ENCODE measurements around the gene SACM1L. TPM values are rescaled to one million over a fixed set of nuclear protein-coding genes. Genes with fewer than 3 reads are reported as not detected.

The SACM1L gene
- total RNA-seq, 1 experiment from 2014 or later, result 79.6 TPM

- TF ChIP-seq ATF3 (CRISPR knock-in tag; conservative IDR thresholded peaks at IDR 0.05) (no peak), SMAD3 (CRISPR knock-in tag; IDR thresholded peaks at IDR 0.05; ENCODE audit: borderline replicate concordance) (no peak), NFATC4 (CRISPR knock-in tag; IDR thresholded peaks at IDR 0.05) (no peak), ZNF416 (CRISPR knock-in tag; IDR thresholded peaks at IDR 0.05) (no peak), CREM (CRISPR knock-in tag; IDR thresholded peaks at IDR 0.05) (no peak), ETV6 (CRISPR knock-in tag; IDR thresholded peaks at IDR 0.05) (no peak), PREB (CRISPR knock-in tag; IDR thresholded peaks at IDR 0.05; ENCODE audit: borderline replicate concordance) (no peak), SOX15 (CRISPR knock-in tag; IDR thresholded peaks at IDR 0.05) (no peak), KAT7 (CRISPR knock-in tag; IDR thresholded peaks at IDR 0.05; ENCODE audit: borderline replicate concordance) (no peak), JAZF1 (CRISPR knock-in tag; IDR thresholded peaks at IDR 0.05) (no peak)
- TF ChIP-seq, protein P1, sequence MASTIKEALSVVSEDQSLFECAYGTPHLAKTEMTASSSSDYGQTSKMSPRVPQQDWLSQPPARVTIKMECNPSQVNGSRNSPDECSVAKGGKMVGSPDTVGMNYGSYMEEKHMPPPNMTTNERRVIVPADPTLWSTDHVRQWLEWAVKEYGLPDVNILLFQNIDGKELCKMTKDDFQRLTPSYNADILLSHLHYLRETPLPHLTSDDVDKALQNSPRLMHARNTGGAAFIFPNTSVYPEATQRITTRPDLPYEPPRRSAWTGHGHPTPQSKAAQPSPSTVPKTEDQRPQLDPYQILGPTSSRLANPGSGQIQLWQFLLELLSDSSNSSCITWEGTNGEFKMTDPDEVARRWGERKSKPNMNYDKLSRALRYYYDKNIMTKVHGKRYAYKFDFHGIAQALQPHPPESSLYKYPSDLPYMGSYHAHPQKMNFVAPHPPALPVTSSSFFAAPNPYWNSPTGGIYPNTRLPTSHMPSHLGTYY (CRISPR knock-in tag; IDR thresholded peaks at IDR 0.05), result no peak
These were observed 12.2 kb upstream of the SACM1L start (continued) for GRCh38 chr3:45677033-45677446.

DNA sequence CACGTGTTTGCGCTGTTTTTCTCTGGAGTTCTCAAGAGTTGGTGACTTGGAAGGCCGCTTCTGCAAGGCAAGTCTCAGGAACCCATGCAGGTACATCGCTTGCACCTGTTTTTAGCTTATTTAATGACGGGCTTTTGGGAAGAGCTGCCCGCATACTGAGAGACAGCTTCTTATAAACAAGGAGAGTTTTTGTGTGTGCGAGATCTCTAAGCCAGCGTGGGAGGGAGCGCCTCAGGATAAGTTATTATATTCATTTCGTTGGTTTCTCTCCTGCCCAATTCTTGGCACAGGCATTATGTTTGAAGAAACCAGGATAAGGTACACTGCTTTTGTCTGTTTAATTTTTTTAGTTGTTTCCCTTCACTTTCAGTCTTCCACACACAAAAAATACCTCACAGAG is 11.4 kb upstream of the SACM1L start:
- DNase-seq (ENCODE audit: low spot score) (no peak), ATAC-seq (no peak)
- no peaks in the 10 kb centered on the region for H3K27me3 Mint-ChIP-seq (ENCODE audit: low read depth)
- peaks cover 50% of the 10 kb centered on the region for H3K4me1 Mint-ChIP-seq
- peaks cover 14% of the 10 kb centered on the region for H3K9me3 Mint-ChIP-seq
- H3K36me3 Mint-ChIP-seq, result peaks cover 50% of the 10 kb centered on the region
- H3K4me3 Mint-ChIP-seq, result no peak overlapping the region
- CTCF ChIA-PET, result interaction anchor here (0.8 to 3.8 kb wide), 3 partner anchors 13 to 21 kb away, joined by 3 to 16 read pairs (median 8); no protein-coding TSS in a partner anchor
- H3K27ac Mint-ChIP-seq, result peak overlapping the region; percentile 94
- POLR2A ChIA-PET, result interaction anchor here (0.6 to 2.4 kb wide), 2 partner anchors 12 to 32 kb away, joined by 3 to 9 read pairs; partner anchors contain the start of gene SACM1L
- no peak for TF ChIP-seq ZNF219 (CRISPR knock-in tag; IDR thresholded peaks at IDR 0.05; ENCODE audit: borderline replicate concordance)
- no peak for TF ChIP-seq PRRX2 (CRISPR knock-in tag; IDR thresholded peaks at IDR 0.05)
- TF ChIP-seq, protein P2, sequence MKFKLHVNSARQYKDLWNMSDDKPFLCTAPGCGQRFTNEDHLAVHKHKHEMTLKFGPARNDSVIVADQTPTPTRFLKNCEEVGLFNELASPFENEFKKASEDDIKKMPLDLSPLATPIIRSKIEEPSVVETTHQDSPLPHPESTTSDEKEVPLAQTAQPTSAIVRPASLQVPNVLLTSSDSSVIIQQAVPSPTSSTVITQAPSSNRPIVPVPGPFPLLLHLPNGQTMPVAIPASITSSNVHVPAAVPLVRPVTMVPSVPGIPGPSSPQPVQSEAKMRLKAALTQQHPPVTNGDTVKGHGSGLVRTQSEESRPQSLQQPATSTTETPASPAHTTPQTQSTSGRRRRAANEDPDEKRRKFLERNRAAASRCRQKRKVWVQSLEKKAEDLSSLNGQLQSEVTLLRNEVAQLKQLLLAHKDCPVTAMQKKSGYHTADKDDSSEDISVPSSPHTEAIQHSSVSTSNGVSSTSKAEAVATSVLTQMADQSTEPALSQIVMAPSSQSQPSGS (CRISPR knock-in tag; IDR thresholded peaks at IDR 0.05; ENCODE audit: borderline replicate concordance, low read depth), result no peak
- no peak for TF ChIP-seq CREB1 (CRISPR knock-in tag; IDR thresholded peaks at IDR 0.05)
- no peak for TF ChIP-seq ZNF263 (CRISPR knock-in tag; IDR thresholded peaks at IDR 0.05; ENCODE audit: low read depth)
- TF ChIP-seq SP1 (CRISPR knock-in tag; conservative IDR thresholded peaks at IDR 0.05), result no peak
- TF ChIP-seq OVOL2 (CRISPR knock-in tag; IDR thresholded peaks at IDR 0.05; ENCODE audit: borderline replicate concordance), result no peak
- TF ChIP-seq NFYB (CRISPR knock-in tag; conservative IDR thresholded peaks at IDR 0.05; ENCODE audit: low read depth), result no peak
- TF ChIP-seq, protein P3, sequence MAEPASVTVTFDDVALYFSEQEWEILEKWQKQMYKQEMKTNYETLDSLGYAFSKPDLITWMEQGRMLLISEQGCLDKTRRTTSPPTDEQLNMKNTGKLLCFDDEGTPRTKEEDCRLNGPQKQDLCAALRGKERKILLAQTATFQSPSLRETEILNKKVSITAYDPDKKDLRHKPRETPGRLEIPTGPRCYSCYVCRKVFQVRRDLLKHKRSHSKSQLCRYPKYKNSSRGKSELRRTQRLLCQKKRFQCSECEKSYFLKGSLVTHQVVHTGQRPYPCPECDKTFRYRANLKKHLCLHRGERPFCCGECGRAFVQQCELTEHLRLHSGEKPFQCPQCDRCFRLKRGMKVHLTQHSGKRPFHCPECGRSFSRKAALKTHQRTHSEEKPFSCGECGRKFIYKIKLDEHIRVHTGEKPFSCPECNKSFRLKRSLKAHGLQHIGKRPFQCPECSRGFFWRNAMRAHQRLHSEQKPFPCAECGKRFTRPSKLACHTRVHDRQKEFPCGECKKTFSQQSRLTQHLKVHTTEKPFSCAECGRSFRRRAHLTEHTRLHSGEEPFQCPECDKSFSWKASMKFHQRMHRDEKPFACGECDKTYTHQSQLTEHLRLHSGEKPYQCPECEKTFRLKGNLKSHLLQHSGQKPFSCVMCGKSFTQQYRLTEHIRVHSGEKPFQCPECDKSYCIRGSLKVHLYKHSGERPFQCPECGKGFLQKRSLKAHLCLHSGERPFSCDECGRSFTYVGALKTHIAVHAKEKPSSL (CRISPR knock-in tag; conservative IDR thresholded peaks at IDR 0.05), result no peak
